Measurements from ENCODE around the gene STAG3.
"Not testable (repeated sequence)": the region's sequence is repeated elsewhere in the genome, so short reads cannot be mapped to it uniquely, and the experiment has no call there.

The STAG3 gene

DNA sequence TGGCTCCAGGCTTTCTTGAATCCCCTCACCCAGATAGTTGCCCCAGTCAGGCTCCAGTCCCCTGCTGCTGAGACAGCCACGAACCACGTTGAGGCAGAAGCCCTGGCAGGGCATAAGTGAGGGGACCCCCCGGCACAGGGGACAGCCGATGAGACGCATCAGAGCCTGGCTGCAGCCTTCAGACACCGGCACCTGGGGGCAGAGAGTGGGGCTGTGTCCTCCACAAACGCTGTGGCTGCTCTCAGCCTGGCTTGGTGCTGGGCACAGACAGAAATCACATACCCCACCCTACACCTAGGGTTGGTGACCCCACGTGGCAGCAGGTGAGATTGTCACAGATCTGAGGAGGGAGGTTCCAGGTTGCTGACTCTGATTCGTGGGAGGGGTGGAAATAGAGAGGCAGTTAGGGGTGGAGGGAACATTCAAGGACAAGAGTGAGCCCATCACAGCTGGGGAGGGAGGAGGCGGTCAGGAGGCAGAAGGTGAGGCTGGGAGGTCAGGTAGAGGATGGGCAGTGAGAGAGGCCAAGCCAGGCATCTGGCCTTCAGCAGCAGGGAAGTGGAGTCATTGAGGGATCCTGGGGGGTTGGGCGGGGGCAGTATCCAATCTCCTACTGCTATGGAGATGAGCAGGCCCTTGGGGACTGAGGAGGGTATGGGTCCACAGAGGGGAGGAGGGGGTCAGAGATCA lies 3.8 kb upstream of the STAG3 start:
- no peak for DNase-seq

DNA sequence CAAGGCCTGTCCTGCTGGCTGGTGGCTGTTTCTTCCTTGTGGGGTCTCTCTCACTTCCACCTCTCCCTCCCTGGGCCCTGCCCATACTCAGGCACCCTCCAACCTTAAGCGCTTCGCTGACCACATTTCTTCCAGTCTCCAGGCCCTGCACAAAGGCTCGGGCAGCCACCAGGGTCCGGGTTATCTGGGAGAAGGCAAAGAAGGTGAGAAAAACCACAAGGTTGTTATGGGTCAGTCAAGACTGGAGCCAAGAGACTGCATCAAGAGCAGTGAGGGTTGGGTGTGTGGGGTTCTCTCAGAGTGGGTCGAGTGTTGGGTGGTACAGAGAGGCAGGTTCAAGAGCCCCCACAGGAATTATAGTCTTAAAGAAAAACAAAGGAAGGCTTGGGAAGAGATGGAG lies 3.1 kb upstream of the STAG3 start:
- no peak for DNase-seq

DNA sequence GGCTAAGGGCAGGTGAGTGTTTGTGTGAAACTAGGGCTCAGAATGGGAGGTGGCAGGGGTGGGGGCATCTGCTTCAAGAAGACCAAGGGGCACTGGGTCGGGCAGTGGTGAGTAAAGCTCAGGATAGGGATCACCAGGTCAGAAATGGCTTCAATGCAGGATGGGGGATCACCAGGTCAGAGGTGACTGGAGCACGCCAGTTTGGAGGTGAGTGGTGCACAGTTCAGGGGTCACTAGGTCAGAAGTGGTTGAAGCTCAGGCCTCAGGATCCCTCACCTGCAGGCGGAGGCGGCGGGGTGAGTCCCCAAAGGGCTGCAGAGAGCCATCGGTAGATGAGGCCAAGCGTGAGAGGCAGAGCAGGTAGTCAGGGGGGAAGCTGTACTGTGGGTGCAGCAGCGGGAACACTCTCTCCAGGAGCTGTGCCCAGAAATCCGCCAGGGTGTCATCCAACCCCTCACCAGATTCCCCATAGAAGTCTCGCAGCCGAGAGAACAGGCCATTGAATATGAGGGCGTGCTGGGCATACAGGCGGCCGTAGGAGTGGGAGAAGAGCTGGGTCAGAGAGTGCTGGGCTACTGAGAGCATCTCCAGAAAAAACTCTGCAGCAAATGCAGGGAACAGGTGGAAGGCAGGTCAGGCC lies 2.3 kb upstream of the STAG3 start:
- DNase-seq, result no peak

DNA sequence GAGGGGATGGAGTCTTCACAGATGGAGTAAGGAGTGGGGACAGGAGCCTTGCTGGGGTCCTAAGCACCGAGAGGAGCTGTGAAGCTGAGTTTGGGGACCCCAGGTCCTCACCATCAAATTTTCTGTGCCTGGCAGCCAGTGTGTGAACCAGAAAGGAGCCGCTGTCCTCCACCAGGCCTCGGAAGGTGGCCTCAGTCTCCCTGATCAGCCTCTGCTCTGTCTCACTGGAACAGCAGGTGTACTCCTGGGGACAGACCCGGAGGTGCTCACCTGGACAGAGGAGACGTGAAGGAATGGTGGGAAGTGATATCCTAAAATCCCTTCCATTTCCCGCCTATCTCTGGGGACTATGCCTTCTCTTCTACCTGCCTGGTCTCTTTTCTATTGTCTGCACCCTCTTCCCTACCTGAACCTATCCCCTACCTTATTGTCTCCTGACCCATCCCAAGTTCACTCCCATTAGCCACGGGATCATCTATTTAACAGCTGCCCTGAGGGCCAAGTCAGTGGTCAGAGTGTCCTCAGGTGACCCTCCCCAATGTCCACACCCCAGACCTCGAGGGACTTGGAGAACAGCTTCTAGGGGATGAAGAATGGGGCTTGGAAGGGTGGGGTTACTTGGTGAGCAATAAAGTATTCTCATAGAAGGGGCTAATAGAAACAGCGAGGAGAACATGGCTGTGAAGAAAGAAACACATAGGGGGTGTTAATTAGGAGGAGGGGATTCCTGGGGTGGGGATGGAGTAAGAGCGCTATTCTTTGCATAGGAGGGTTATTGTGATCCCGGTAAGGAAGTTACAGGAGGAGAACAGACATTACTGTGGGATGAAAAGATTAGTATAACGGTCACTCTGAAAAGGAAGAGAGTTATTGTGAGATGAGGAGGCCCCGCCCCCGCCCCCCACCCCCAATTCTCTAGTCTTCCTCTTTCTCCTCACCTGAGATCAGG lies 1.3 kb upstream of the STAG3 start:
- no peak for DNase-seq

DNA sequence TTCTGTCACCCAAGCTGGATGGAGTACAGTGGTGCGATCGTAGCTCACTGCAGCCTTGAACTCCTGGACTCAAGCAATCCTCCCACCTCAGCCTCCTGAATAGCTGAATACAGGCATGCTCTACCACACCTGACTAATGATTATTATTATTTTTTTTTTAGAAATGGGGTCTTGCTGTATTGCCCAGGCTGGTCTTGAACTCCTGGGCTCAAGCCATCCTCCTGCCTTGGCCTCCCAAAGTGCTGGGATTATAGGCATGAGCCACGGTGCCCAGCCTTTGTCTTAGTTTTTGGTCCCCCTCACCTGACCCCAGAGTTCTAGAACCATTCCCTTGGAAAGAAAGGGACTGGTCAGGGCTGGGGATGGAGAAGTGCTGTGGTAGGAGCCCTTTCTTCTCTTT lies 2.4 kb downstream of the STAG3 start:
- DNase-seq, result not testable (repeated sequence)

DNA sequence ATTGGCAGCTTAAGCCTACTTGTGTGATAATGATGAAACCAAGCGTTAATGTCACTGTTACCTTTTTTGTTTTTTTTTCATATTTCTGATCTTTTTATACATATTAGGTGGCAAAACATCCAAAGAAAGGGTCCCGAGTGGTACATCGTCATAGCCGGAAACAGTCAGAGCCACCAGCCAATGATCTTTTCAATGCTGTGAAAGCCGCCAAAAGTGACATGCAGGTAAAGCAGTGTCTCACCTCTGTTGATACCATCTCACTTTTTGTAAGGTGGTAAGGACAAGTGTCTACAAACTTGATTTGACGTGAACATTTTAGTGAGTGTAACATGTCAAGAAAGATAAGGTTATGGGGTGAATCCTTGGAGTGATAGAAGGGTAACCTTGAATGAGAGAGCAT lies 4.9 kb downstream of the STAG3 start:
- not testable (repeated sequence) for DNase-seq

DNA sequence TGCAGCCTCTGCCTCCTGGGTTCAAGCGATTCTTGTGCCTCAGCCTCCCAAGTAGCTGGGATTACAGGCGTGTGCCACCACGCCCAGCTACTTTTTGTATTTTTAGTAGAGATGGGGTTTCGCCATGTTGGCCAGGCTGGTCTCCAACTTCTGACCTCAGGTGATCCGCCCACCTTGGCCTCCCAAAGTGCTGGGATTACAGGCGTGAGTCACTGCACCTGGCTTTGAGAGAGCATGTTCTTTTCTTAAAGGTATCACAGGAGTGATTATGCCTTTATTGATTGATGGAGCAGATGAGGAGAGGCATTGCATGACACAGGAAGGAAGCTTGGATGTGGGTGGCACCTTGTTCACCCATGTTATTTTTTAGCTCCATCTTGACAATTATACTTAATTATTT lies 5.4 kb downstream of the STAG3 start:
- not testable (repeated sequence) for DNase-seq

DNA sequence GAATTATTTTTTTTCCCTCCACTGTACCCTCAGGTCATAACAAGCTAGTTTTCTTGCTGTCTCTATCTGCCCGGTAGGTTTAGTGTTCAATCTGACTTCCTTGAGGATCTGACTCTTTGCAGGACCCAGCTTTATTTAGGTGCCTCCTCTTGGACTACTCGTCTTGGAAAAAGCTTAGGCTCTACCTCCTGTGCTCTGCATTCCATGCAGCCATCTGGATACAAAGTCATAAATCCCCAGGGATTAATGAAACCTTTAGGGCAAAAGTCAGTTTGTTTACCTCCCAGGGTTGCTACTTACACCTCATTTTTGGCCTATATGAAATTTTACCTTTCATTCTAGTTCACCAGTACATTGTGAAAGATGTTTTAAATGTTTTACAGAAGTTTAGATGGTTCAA lies 8.0 kb downstream of the STAG3 start:
- no peak for DNase-seq

DNA sequence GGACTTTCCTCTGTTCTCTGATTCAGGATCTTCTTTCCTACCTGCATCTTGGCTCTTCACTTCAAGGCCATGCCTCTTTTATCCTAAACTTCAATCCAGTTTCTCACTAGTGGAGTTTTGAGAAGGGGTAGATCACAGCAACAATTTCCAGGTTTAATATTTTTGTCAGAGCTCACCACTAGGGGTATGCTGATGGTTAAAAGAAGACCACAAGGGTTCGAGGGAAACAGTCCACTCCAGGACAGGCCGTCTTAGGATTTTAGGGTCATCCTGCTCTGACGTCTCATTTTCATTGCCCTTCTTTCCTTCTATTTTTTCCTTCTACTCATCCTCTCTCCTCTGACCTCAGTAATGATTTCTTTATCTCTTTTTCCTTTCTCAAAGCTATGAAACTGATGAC lies 11.3 kb downstream of the STAG3 start:
- DNase-seq, result no peak

DNA sequence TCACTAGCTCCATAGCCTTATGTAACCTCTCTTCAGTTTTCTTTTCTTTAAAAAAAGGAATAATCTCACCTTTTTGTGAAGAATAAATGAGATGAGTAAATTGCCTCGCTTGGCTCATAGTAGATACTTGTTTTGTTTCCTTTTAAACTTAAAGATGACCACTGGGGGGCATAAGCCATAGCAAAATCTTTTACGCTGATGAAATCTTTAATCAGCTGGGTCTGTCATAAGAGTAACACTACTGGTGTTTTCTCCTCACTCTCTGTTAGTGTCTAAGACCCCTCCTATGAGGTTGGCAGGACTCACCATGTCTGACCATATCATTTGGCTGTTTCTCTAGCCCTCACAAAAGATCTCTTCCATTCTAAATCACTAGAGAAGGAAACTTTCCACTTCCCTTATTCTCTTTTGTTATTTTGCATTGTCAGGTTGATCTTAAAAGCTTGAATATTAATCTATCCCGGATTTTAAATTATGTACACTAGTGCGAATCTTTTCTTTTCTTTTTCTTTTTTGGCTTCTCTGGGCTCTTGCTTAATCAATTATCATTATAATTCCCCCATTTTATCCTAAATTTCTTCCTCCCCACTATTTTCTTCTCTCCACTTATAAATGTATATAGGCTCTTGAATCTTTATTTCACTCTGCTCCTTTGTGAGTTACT lies 12.5 kb downstream of the STAG3 start:
- no peak for DNase-seq

DNA sequence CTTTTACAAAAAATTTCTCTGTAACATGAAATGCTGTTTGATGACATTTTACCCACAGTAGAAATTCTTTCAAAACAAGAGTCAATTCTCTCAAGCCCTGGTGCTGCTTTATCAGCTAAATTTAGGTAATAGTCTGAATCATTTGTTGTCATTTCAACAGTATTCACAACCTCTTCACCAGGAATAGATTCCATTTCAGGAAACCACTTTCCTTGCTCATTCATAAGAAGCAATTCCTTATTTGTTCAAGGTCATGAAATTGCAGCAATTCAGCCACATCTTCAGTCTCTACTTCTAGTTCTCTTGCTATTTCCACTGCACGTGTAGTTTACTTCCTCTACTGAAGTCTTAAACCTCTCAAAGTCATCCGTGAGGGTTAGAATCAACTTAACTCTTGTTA lies 14.1 kb downstream of the STAG3 start:
- DNase-seq, result no peak

DNA sequence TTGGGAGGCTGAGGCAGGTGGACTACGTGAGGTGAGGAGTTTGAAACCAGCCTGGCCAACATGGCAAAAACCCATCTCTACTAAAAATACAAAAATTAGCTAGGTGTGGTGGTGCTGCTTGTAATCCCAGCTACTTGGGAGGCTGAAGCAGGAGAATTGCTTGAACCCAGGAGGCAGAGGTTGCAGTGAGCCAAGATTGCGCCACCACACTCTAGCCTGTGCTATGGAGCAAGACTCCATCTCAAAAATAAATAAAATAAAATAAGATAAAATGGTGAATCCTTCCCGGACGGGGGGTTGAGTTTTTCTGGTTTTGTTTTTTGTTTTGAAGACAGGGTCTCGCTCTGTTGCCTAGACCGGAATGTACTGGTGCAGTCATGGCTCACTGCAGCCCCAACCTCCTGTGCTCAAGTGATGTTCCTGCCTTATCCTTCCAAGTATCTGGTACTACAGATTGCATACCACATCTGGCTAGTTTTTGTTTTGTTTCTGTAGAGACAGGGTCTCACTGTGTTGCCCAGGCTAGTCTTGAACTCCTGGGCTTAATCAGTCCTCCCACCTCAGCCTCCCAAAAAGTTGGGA lies 14.7 kb downstream of the STAG3 start:
- DNase-seq, result not testable (repeated sequence)

DNA sequence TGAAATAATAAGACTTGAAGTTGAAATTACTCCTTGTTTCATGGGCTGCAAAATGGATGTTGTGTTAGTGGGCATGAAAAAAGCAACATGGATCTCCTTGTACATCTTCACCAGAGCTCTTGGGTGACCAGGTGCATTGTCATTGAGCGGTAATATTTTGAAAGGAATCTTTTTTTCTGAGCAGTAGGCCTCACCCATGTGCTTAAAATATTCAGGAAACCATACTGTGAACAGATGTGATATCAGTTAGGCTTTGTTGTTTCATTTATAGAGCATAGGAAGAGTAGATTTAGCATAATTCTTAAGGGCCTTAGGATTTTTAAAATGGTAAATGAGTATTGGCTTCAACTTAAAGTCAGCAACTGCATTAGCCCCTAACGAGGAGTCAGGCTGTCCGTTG lies 15.3 kb downstream of the STAG3 start:
- DNase-seq, result no peak

DNA sequence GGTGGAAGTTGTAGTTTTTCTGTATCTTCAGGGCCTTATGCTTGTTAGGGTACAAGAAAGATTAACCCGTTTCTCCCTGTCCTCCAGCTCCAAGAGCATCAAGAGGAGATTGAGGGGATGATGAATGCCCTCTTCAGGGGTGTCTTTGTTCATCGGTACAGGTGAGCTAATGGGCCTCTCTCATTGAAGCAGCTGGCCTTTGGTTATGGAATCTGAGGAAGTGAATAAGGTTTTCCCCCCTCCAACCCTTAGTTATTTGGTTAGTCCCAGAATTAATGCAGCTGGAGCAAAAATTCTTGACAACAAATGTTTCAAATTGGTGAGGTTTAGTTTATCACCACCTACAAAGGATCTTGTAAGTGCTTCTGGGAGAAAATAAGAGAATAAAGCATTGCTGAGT lies 17.5 kb downstream of the STAG3 start:
- no peak for DNase-seq

DNA sequence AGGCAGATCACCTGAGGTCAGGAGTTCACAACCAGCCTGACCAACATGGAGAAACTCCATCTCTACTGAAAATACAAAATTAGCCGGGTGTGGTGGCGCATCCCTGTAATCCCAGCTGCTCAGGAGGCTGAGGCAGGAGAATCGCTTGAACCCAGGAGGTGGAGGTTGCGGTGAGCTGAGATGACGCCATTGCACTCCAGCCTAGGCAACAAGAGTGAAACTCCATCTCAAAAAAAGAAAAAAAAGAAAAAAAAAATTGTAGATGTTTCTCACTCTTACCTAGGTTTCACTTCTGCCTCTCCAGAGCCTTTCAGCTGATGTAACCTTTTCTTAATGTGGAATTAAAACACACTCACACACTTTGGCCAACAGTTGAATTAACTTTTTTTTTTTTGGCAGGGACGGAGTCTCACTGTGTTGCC lies 18.2 kb downstream of the STAG3 start:
- DNase-seq, result not testable (repeated sequence)

DNA sequence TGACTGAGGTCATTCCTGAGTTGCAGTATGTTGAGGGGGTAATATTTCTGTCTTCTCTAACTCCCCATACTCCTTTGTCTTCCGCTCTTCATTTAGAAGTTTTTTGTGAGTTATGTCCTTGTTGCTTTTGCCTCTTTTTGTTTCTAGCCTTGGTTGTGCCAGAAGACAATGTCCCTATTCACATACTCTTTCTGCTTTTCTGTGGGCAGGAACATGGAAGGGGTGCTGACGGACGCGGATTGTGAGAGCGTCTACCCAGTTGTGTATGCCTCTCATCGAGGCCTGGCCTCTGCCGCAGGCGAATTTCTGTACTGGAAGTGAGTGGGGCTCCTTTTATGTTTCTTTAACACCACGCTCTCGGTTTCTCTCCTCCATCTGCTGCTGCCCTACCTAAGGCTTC lies 20.5 kb downstream of the STAG3 start:
- no peak for DNase-seq

DNA sequence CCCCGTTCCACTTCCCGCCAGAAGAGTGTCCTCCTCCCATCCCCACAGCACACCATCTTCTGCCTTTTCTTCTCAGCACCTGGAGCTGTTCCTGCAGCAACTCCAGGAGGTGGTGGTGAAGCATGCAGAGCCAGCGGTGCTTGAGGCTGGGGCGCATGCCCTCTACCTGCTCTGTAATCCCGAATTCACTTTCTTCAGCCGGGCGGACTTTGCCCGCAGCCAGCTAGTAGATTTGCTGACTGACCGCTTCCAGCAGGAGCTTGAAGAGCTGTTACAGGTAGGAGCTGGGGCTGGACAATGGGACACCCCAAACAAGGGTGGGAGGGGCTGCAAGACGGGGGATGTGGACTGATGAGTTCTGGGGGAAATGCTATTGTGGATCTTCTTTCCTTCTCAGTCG lies 23.0 kb downstream of the STAG3 start:
- no peak for DNase-seq

DNA sequence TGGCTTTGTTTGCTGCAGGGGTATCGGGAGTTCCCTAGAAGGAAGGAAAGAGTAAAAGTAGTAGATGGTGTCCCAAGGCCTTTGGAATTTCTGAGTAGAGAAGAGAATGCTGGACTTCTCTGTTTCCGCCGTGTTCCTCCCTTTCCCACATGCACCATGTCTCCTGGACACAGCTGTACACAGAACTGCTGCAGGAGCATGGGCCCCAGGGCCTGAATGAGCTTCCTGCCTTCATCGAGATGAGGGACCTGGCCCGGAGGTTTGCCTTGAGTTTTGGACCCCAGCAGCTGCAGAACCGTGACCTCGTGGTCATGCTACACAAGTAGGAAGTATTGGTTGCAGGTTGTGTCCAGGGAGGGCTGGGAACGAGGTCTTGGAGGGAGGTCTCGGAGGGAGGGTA lies 26.7 kb downstream of the STAG3 start:
- DNase-seq, result no peak

DNA sequence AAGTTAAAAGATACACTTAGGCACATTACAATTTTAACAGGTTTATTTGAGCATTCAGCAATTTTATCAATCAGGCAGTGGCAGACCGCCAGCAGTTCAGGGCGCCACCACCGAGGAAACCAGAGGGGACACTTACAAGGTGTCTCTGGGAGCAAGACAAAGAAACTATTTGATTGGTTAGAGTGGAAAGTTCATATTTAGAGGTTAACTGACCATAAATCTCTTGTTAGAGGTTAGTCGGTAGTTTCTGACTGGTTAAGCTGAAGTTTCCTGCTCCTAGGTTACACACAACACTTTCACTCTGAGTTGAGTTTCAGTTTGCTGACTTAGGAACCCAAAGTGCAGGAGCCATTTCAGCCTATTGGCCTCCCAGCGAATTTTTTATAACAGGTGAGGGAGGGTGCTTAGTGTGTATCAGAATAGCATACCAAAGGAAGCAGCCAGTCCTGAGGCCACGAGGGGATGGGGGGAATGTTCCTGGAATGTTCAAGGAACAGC lies 31.2 kb downstream of the STAG3 start:
- no peak for DNase-seq

DNA sequence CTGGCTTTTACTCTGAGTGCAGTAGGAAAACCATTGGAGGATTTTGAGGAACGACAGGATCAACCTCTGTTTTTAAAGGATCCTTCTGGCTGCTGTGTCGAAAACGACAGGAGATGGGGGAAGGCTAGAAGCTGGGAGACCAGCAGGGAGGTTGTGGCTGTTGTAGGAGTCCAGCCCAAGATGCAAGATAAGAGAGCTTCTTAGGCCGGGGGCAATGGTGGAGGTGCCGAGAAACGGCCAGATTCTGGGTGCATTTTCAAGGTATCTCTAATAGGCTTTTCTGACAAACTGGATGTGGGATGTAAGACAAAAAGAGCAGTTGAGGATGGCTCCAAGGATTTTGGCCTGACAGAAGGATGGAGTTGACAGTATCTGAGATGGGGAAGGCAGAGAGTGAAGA lies 31.8 kb downstream of the STAG3 start:
- DNase-seq, result no peak

DNA sequence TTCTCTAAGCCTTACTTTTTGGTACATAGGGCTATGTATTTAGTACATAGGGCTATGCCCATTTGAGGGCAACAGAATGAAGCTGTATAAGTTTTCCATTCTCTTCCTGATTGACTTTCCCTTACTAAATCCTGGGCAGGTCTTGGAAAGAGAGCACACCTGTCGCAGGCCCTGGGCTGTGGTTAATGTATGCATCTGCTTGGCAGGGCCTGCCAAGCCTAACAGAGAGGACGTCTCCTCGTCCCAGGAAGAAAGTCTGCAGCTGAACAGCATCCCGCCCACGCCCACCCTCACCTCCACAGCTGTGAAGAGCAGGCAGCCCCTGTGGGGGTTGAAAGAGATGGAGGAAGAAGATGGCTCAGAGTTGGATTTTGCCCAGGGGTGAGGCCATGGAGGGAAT lies 33.1 kb downstream of the STAG3 start:
- DNase-seq, result no peak

DNA sequence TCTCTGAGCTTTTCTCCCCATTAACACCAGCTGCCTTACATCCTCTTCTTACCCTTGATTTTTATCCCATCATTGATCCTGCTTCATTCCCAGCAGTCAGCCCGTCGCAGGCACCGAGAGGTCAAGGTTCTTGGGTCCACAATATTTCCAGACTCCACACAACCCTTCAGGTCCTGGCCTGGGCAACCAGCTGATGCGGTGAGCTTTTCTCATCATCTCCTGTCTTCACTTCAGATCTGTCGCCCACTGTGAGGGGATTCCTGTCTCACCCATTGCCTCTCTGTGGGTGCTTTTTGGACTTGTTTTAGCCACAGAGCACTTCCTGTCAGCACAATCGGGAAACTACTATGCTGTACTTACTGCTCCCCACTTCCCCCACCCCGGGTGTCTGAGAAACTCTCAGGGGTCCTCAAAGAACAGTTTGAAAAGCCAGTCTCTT lies 33.6 kb downstream of the STAG3 start:
- no peak for DNase-seq
